SU-DHL-6 (cell line): ENCODE data around the gene ZBTB7B.

Experiments used
- H2AFZ ChIP-seq: fragments of 200-600 bp; sonication (generic); 2 replicates; pipeline ENCODE4 v1.6.1; 2014; ENCODE audit warnings: low read depth, mild to moderate bottlenecking, moderate library complexity, mixed read lengths, antibody characterized with exemption, low read length; ENCODE audit not compliant: severe bottlenecking
- H3F3A ChIP-seq: fragments of 200-600 bp; shearing (Covaris generic); 2 replicates; pipeline ENCODE4 v1.6.0; 2016; ENCODE audit warnings: antibody characterized with exemption, mild to moderate bottlenecking; ENCODE audit not compliant: insufficient read depth
- H3K27ac ChIP-seq: fragments of 200-600 bp; sonication (generic); 2 replicates; pipeline ENCODE4 v1.5.1; 2016; ENCODE audit warnings: low read depth, mild to moderate bottlenecking, low read length, moderate library complexity, mixed read lengths
- H3K27me3 ChIP-seq: fragments of 200-600 bp; sonication (generic), shearing (Covaris generic); 2 replicates; pipeline ENCODE4 v1.6.0; 2014; ENCODE audit warnings: mild to moderate bottlenecking, low read length
- H3K36me3 ChIP-seq: fragments of 200-600 bp; sonication (generic); 2 replicates; pipeline ENCODE4 v1.6.1; 2014; ENCODE audit warnings: mild to moderate bottlenecking, low read length, mixed read lengths
- H3K4me2 ChIP-seq: fragments of 300-600, 200-600 bp; shearing (Covaris generic), sonication (generic); 2 replicates; pipeline ENCODE4 v1.6.0; 2014; ENCODE audit warnings: low read length, low read depth, mild to moderate bottlenecking; ENCODE audit not compliant: poor library complexity, severe bottlenecking
- H3K4me3 ChIP-seq: fragments of 200-600 bp; sonication (generic); 2 replicates; pipeline ENCODE4 v1.5.1; 2014; ENCODE audit warnings: antibody characterized with exemption, low read length, mild to moderate bottlenecking, mixed read lengths; ENCODE audit not compliant: insufficient read depth, poor library complexity, severe bottlenecking
- H3K79me2 ChIP-seq: fragments of 200-600 bp; sonication (generic); 2 replicates; pipeline ENCODE4 v1.6.1; 2014; ENCODE audit warnings: mild to moderate bottlenecking, low read length, moderate library complexity; ENCODE audit not compliant: insufficient read depth
- H3K9ac ChIP-seq: fragments of 200-600 bp; sonication (generic); 2 replicates; pipeline ENCODE4 v1.7.0; 2014; ENCODE audit warnings: mild to moderate bottlenecking, low read length
- H3K9me2 ChIP-seq: fragments of 200-600 bp; sonication (generic); replicated peaks from 2 replicates; pipeline ENCODE4 v1.6.1; 2014; ENCODE audit warnings: low read length; ENCODE audit not compliant: insufficient read depth
- H3K9me3 ChIP-seq: fragments of 200-600 bp; sonication (generic); 2 replicates; pipeline ENCODE4 v1.6.1; 2014; ENCODE audit warnings: low read length, mixed read lengths; ENCODE audit not compliant: insufficient read depth
- H4K20me1 ChIP-seq: fragments of 200-600 bp; sonication (generic); 2 replicates; pipeline ENCODE4 v1.6.1; 2014; ENCODE audit warnings: low read depth, mild to moderate bottlenecking, antibody characterized with exemption, low read length, moderate library complexity, mixed read lengths
- CTCF ChIP-seq: fragments of 200-600 bp; sonication (generic); IDR thresholded peaks from one replicate; pipeline ENCODE4 v1.5.1; 2017; ENCODE audit warnings: antibody characterized with exemption, mild to moderate bottlenecking, low read length, moderate library complexity; ENCODE audit not compliant: insufficient read depth, poor library complexity, severe bottlenecking
- EZH2phosphoT487 ChIP-seq: fragments of 200-600 bp; sonication (generic), shearing (Covaris generic); conservative IDR thresholded peaks from 2 replicates; pipeline ENCODE4 v1.6.1; 2018; ENCODE audit warnings: mild to moderate bottlenecking, antibody characterized with exemption, low read length, moderate library complexity, mixed read lengths

ZBTB7B gene

GRCh38 chr1:154955039-154955717 is 47.4 kb upstream of the ZBTB7B start:
- Histone ChIP-seq H3K4me2 (peak overlapping the region; percentile 91), H3K9me2 (no peaks in the 10 kb centered on the region), H3K9ac (peak overlapping the region; percentile 55), H3K9me3 (no peaks in the 10 kb centered on the region), H2AFZ (no peak overlapping the region), H3F3A (peaks cover 18% of the 10 kb centered on the region), H4K20me1 (no peaks in the 10 kb centered on the region), H3K27ac (peak overlapping the region; percentile 67), H3K36me3 (no peaks in the 10 kb centered on the region), H3K79me2 (peaks cover under 1% of the 10 kb centered on the region; the same call in 1 of the 2 replicates), H3K4me3 (peak overlapping the region; percentile 75), H3K27me3 (no peaks in the 10 kb centered on the region)
- no peak for TF ChIP-seq CTCF
- TF ChIP-seq EZH2phosphoT487: no peak

GRCh38 chr1:154955718-154956543 is 46.7 kb upstream of the ZBTB7B start, which contains the start of gene PBXIP1:
Gene PBXIP1, minus strand, starts transcription at chr1:154956099. Its CDS starts 2,378 bp downstream, at chr1:154953721.
- TF ChIP-seq EZH2phosphoT487 (no peak), CTCF (peak; percentile 28)

GRCh38 chr1:154956544-154956941 is 46.1 kb upstream of the ZBTB7B start:
- Histone ChIP-seq H3K9me2 (no peaks in the 10 kb centered on the region), H3K4me3 (peak overlapping the region; percentile 75), H3F3A (peaks cover 24% of the 10 kb centered on the region), H3K27me3 (no peaks in the 10 kb centered on the region), H3K9me3 (no peaks in the 10 kb centered on the region), H2AFZ (peak overlapping the region; percentile 58), H3K4me2 (peak overlapping the region; percentile 91), H3K79me2 (peaks cover 12% of the 10 kb centered on the region), H3K9ac (peak overlapping the region; percentile 55), H3K27ac (no peak overlapping the region), H4K20me1 (no peaks in the 10 kb centered on the region), H3K36me3 (no peaks in the 10 kb centered on the region)
- TF ChIP-seq CTCF (no peak), EZH2phosphoT487 (no peak)

More at GRCh38 chr1:154955718-154956543, 46.7 kb upstream of the ZBTB7B start, which contains the start of gene PBXIP1:
- H2AFZ ChIP-seq: peak within 1 kb of the TSS; percentile 58
- peak within 1 kb of the TSS; percentile 75 for H3K4me3 ChIP-seq
- peaks cover 8% of the 10 kb centered on the region for H3K79me2 ChIP-seq
- H3K27me3 ChIP-seq: no peaks in the 10 kb centered on the region
- peaks cover 24% of the 10 kb centered on the region for H3F3A ChIP-seq
- no peaks in the 10 kb centered on the region for H4K20me1 ChIP-seq
- H3K9me2 ChIP-seq: no peaks in the 10 kb centered on the region
- H3K9ac ChIP-seq: peak within 1 kb of the TSS; percentile 55
- peak within 1 kb of the TSS; percentile 91 for H3K4me2 ChIP-seq
- no peaks in the 10 kb centered on the region for H3K9me3 ChIP-seq
- peak within 1 kb of the TSS; percentile 67 for H3K27ac ChIP-seq
- H3K36me3 ChIP-seq: no peaks in the 10 kb centered on the region
